ENCODE data around the gene RBMS3. TPM values are rescaled to one million over a fixed set of nuclear protein-coding genes. Genes with fewer than 3 reads are reported as not detected.

The RBMS3 gene
- total RNA-seq, 1 experiment from 2014 or later, result 8.7 TPM

DNA sequence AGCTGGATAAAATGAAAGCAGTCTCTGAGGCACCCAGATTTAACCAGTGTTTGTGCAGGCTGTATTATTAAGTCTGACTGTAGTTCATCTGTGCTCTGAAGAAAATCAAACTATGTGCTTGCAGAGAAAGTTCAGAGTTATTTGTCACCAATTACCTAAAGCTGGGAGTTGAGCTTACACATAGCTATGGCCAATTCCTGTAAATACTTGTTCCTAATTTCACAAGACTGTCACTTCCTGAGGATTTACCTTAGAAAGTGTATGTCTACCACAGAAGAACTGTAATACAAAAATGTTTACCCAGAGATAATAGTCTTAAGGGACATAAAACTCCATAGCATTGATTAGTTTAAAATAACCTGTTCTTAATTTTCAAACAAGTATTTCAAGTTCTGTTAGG, 697.2 kb downstream of the RBMS3 start:
- peaks cover 23% of the 10 kb centered on the region for H3K36me3 Mint-ChIP-seq
- POLR2A ChIA-PET, result no interaction called here
- peaks cover 45% of the 10 kb centered on the region for H3K9me3 Mint-ChIP-seq
- CTCF ChIA-PET, result interaction anchor here (0.7 kb wide), 1 partner anchor 764 kb away, joined by 3 read pairs; no protein-coding TSS in a partner anchor
- no peak for ATAC-seq
- H3K27me3 Mint-ChIP-seq (ENCODE audit: low read depth), result no peaks in the 10 kb centered on the region
- peaks cover 13% of the 10 kb centered on the region for H3K4me1 Mint-ChIP-seq
- no peak overlapping the region for H3K27ac Mint-ChIP-seq
- no peak for TF ChIP-seq KAT7 (CRISPR knock-in tag; IDR thresholded peaks at IDR 0.05; ENCODE audit: borderline replicate concordance)
- no peak for TF ChIP-seq ZNF121 (CRISPR knock-in tag; IDR thresholded peaks at IDR 0.05)
- TF ChIP-seq EMX1 (CRISPR knock-in tag; IDR thresholded peaks at IDR 0.05), result no peak
- no peak for TF ChIP-seq ZNF263 (CRISPR knock-in tag; IDR thresholded peaks at IDR 0.05; ENCODE audit: low read depth)
- TF ChIP-seq, protein P1, sequence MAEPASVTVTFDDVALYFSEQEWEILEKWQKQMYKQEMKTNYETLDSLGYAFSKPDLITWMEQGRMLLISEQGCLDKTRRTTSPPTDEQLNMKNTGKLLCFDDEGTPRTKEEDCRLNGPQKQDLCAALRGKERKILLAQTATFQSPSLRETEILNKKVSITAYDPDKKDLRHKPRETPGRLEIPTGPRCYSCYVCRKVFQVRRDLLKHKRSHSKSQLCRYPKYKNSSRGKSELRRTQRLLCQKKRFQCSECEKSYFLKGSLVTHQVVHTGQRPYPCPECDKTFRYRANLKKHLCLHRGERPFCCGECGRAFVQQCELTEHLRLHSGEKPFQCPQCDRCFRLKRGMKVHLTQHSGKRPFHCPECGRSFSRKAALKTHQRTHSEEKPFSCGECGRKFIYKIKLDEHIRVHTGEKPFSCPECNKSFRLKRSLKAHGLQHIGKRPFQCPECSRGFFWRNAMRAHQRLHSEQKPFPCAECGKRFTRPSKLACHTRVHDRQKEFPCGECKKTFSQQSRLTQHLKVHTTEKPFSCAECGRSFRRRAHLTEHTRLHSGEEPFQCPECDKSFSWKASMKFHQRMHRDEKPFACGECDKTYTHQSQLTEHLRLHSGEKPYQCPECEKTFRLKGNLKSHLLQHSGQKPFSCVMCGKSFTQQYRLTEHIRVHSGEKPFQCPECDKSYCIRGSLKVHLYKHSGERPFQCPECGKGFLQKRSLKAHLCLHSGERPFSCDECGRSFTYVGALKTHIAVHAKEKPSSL (CRISPR knock-in tag; conservative IDR thresholded peaks at IDR 0.05), result no peak
- no peak for TF ChIP-seq GTF2I (CRISPR knock-in tag; conservative IDR thresholded peaks at IDR 0.05)
- H3K4me3 Mint-ChIP-seq, result no peak overlapping the region
- no peak for DNase-seq (ENCODE audit: low spot score)

GRCh38 chr3:29991198-29991597, 710.3 kb downstream of the RBMS3 start:
- H3K4me1 Mint-ChIP-seq, result no peaks in the 10 kb centered on the region
- POLR2A ChIA-PET, result no interaction called here
- CTCF ChIA-PET, result no interaction called here
- no peak overlapping the region for H3K27ac Mint-ChIP-seq
- ATAC-seq (no peak), DNase-seq (ENCODE audit: low spot score) (no peak)
- H3K27me3 Mint-ChIP-seq (ENCODE audit: low read depth), result no peaks in the 10 kb centered on the region
- peaks cover 13% of the 10 kb centered on the region for H3K9me3 Mint-ChIP-seq
- TF ChIP-seq SMAD4 (CRISPR knock-in tag; IDR thresholded peaks at IDR 0.05) (no peak), RORB (CRISPR knock-in tag; IDR thresholded peaks at IDR 0.05) (no peak), FOXJ3 (CRISPR knock-in tag; IDR thresholded peaks at IDR 0.05; ENCODE audit: borderline replicate concordance) (no peak), MYBL2 (CRISPR knock-in tag; IDR thresholded peaks at IDR 0.05) (no peak), FOXP1 (CRISPR knock-in tag; IDR thresholded peaks at IDR 0.05; ENCODE audit: borderline replicate concordance) (no peak), ATF2 (CRISPR knock-in tag; IDR thresholded peaks at IDR 0.05; ENCODE audit: borderline replicate concordance, low read depth) (no peak), RELA (CRISPR knock-in tag; IDR thresholded peaks at IDR 0.05; ENCODE audit: borderline replicate concordance) (no peak), ZNF138 (CRISPR knock-in tag; conservative IDR thresholded peaks at IDR 0.05) (no peak)
- TF ChIP-seq, protein P2, sequence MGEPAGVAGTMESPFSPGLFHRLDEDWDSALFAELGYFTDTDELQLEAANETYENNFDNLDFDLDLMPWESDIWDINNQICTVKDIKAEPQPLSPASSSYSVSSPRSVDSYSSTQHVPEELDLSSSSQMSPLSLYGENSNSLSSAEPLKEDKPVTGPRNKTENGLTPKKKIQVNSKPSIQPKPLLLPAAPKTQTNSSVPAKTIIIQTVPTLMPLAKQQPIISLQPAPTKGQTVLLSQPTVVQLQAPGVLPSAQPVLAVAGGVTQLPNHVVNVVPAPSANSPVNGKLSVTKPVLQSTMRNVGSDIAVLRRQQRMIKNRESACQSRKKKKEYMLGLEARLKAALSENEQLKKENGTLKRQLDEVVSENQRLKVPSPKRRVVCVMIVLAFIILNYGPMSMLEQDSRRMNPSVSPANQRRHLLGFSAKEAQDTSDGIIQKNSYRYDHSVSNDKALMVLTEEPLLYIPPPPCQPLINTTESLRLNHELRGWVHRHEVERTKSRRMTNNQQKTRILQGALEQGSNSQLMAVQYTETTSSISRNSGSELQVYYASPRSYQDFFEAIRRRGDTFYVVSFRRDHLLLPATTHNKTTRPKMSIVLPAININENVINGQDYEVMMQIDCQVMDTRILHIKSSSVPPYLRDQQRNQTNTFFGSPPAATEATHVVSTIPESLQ (CRISPR knock-in tag; IDR thresholded peaks at IDR 0.05), result no peak
- TF ChIP-seq, protein P3, sequence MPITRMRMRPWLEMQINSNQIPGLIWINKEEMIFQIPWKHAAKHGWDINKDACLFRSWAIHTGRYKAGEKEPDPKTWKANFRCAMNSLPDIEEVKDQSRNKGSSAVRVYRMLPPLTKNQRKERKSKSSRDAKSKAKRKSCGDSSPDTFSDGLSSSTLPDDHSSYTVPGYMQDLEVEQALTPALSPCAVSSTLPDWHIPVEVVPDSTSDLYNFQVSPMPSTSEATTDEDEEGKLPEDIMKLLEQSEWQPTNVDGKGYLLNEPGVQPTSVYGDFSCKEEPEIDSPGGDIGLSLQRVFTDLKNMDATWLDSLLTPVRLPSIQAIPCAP (CRISPR knock-in tag; IDR thresholded peaks at IDR 0.05), result no peak
- TF ChIP-seq, protein P4, sequence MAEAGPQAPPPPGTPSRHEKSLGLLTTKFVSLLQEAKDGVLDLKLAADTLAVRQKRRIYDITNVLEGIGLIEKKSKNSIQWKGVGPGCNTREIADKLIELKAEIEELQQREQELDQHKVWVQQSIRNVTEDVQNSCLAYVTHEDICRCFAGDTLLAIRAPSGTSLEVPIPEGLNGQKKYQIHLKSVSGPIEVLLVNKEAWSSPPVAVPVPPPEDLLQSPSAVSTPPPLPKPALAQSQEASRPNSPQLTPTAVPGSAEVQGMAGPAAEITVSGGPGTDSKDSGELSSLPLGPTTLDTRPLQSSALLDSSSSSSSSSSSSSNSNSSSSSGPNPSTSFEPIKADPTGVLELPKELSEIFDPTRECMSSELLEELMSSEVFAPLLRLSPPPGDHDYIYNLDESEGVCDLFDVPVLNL (CRISPR knock-in tag; IDR thresholded peaks at IDR 0.05; ENCODE audit: borderline replicate concordance, low read depth), result no peak
- TF ChIP-seq, protein P5, sequence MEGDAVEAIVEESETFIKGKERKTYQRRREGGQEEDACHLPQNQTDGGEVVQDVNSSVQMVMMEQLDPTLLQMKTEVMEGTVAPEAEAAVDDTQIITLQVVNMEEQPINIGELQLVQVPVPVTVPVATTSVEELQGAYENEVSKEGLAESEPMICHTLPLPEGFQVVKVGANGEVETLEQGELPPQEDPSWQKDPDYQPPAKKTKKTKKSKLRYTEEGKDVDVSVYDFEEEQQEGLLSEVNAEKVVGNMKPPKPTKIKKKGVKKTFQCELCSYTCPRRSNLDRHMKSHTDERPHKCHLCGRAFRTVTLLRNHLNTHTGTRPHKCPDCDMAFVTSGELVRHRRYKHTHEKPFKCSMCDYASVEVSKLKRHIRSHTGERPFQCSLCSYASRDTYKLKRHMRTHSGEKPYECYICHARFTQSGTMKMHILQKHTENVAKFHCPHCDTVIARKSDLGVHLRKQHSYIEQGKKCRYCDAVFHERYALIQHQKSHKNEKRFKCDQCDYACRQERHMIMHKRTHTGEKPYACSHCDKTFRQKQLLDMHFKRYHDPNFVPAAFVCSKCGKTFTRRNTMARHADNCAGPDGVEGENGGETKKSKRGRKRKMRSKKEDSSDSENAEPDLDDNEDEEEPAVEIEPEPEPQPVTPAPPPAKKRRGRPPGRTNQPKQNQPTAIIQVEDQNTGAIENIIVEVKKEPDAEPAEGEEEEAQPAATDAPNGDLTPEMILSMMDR (IDR thresholded peaks at IDR 0.05), result no peak
- no peak overlapping the region for H3K4me3 Mint-ChIP-seq
- H3K36me3 Mint-ChIP-seq, result peaks cover 9% of the 10 kb centered on the region

Measured in WTC11 (cell line).